Measurements from ENCODE around the gene NT5DC4.

Gene NT5DC4

DNA sequence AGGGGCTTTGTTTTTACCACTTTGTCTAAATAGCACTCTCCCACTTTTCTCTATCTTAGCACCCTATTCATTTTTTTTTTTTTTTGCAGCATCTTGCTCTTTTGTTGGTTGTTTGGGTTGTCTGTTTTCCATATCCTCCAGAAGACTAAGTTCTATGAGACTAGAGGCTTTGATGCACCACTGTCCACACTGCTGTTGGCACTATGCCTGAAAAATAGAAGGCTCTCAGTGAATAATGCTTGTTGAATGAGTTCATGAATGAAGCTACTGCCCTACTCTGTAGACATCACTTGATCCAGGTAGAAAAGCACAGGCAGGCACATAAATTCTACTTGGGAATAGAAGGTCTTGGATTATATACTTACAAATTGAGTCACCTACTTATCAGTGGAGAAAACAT lies 56.2 kb downstream of the NT5DC4 start:
- Histone ChIP-seq H3K27me3 (ENCODE audit: control insufficient read depth, insufficient read depth, low read length) (no peaks in the 10 kb centered on the region), H3K4me1 (ENCODE audit: control insufficient read depth, insufficient read depth, low read length) (no peaks in the 10 kb centered on the region), H3K4me3 (ENCODE audit: low read length) (no peak overlapping the region), H3K4me2 (ENCODE audit: low read length) (no peak overlapping the region), H3K9me3 (replicated peaks; ENCODE audit: low read length) (no peaks in the 10 kb centered on the region), H3K36me3 (ENCODE audit: insufficient read depth, low read length) (no peaks in the 10 kb centered on the region), H3K9ac (ENCODE audit: low read depth, low read length) (no peak overlapping the region)

DNA sequence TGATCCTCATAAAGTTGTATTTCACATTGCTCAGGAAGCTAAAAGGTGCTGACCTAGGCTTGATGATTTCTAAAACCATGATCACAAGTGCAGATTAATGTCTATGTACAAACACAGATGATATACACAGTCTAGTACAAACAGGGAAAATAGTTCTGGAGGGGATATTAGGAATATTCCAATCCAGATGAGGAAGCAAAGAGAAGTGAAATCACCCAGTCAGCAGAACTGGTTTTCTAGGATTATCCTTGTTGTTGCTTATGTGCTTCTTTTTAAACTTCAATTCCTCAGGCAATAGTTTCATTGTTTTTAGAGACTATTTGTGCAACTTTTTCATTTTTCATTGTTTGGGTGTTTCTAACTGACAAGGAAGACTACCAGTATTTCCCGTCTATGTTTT lies 58.8 kb downstream of the NT5DC4 start:
- Histone ChIP-seq H3K9me3 (replicated peaks; ENCODE audit: low read length) (no peaks in the 10 kb centered on the region), H3K9ac (ENCODE audit: low read depth, low read length) (no peak overlapping the region), H3K4me3 (ENCODE audit: low read length) (no peak overlapping the region), H3K4me1 (ENCODE audit: control insufficient read depth, insufficient read depth, low read length) (peaks cover 4% of the 10 kb centered on the region), H3K4me2 (ENCODE audit: low read length) (no peak overlapping the region), H3K27me3 (ENCODE audit: control insufficient read depth, insufficient read depth, low read length) (no peaks in the 10 kb centered on the region), H3K36me3 (ENCODE audit: insufficient read depth, low read length) (no peaks in the 10 kb centered on the region)

- no peaks in the 10 kb centered on the region for H3K36me3 ChIP-seq (ENCODE audit: insufficient read depth, low read length)
- H3K4me2 ChIP-seq (ENCODE audit: low read length), result no peak overlapping the region
- no peak overlapping the region for H3K4me3 ChIP-seq (ENCODE audit: low read length)
- no peaks in the 10 kb centered on the region for H3K9me3 ChIP-seq (replicated peaks; ENCODE audit: low read length)
- no peaks in the 10 kb centered on the region for H3K27me3 ChIP-seq (ENCODE audit: control insufficient read depth, insufficient read depth, low read length)
- no peak overlapping the region for H3K9ac ChIP-seq (ENCODE audit: low read depth, low read length)
- H3K4me1 ChIP-seq (ENCODE audit: control insufficient read depth, insufficient read depth, low read length), result peaks cover 4% of the 10 kb centered on the region
These were observed 61.5 kb downstream of the NT5DC4 start for GRCh38 chr2:112782234-112782799.

GRCh38 chr2:112783187-112783714 lies 62.4 kb downstream of the NT5DC4 start:
- no peaks in the 10 kb centered on the region for H3K36me3 ChIP-seq (ENCODE audit: insufficient read depth, low read length)
- H3K27me3 ChIP-seq (ENCODE audit: control insufficient read depth, insufficient read depth, low read length), result no peaks in the 10 kb centered on the region
- no peak overlapping the region for H3K4me3 ChIP-seq (ENCODE audit: low read length)
- no peak overlapping the region for H3K4me2 ChIP-seq (ENCODE audit: low read length)
- H3K4me1 ChIP-seq (ENCODE audit: control insufficient read depth, insufficient read depth, low read length), result peaks cover 4% of the 10 kb centered on the region
- no peak overlapping the region for H3K9ac ChIP-seq (ENCODE audit: low read depth, low read length)
- H3K9me3 ChIP-seq (replicated peaks; ENCODE audit: low read length), result no peaks in the 10 kb centered on the region

DNA sequence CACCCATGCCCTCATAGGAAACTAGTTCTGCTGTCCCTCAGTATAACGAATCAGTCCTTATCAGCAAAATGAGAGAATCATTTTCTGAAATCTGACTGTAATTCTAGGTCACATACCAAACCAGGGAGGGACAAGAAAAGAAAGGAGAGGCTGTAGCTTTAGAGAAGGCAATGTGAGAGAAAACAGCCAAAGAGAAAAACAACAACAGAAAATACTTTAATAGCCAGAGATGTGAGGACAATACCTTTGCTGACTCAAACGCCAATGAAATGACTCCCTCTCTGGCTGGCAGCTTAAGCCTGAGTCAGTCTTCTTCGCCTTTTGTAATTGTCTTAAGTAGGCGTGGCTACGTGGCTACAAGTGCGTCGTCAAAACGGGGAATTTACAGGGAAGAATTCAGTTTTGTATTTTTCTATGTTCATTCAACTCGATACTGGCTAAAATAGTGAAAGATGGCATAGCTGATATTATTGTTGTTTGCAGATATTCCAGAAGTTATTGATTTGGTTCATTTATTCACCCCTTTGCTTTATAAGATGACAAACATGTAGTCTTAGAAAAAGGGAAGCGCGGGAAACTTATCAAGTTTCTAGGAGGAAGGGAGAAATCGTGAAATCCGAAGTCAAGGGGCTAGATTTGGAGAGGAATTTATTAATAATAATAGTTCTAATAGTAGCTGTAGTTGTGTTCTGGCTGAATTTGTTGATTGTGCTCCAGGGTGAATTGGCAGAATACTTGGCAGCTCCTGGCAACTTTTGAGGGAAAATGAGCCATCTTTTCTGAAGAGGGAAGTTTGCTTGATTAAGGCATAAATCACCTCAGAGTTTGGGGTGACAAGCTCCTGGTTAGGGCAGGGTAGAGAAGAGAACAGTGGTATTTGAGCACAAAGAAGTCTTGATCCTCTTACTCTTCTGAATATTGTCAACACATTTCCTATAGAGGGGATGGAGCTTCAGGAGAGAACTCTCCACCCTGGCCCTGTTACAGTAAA lies 63.7 kb downstream of the NT5DC4 start, which contains the start of gene IL1A:
Gene IL1A, minus strand, starts transcription at position 295 of the 991 bp plus-strand sequence. CDS start 723 bp downstream, outside the sequence.
- Histone ChIP-seq H3K27me3 (ENCODE audit: control insufficient read depth, insufficient read depth, low read length) (no peaks in the 10 kb centered on the region), H3K9me3 (replicated peaks; ENCODE audit: low read length) (no peaks in the 10 kb centered on the region), H3K4me2 (ENCODE audit: low read length) (peak within 1 kb of the TSS; percentile 51), H3K9ac (ENCODE audit: low read depth, low read length) (no peak within 1 kb of the TSS), H3K36me3 (ENCODE audit: insufficient read depth, low read length) (no peaks in the 10 kb centered on the region), H3K4me1 (ENCODE audit: control insufficient read depth, insufficient read depth, low read length) (peaks cover 4% of the 10 kb centered on the region), H3K4me3 (ENCODE audit: low read length) (no peak within 1 kb of the TSS)

GRCh38 chr2:112787294-112787693 lies 66.5 kb downstream of the NT5DC4 start:
- no peaks in the 10 kb centered on the region for H3K36me3 ChIP-seq (ENCODE audit: insufficient read depth, low read length)
- H3K4me3 ChIP-seq (ENCODE audit: low read length), result no peak overlapping the region
- no peak overlapping the region for H3K9ac ChIP-seq (ENCODE audit: low read depth, low read length)
- no peaks in the 10 kb centered on the region for H3K9me3 ChIP-seq (replicated peaks; ENCODE audit: low read length)
- peaks cover 4% of the 10 kb centered on the region for H3K4me1 ChIP-seq (ENCODE audit: control insufficient read depth, insufficient read depth, low read length)
- H3K4me2 ChIP-seq (ENCODE audit: low read length), result no peak overlapping the region
- H3K27me3 ChIP-seq (ENCODE audit: control insufficient read depth, insufficient read depth, low read length), result no peaks in the 10 kb centered on the region

DNA sequence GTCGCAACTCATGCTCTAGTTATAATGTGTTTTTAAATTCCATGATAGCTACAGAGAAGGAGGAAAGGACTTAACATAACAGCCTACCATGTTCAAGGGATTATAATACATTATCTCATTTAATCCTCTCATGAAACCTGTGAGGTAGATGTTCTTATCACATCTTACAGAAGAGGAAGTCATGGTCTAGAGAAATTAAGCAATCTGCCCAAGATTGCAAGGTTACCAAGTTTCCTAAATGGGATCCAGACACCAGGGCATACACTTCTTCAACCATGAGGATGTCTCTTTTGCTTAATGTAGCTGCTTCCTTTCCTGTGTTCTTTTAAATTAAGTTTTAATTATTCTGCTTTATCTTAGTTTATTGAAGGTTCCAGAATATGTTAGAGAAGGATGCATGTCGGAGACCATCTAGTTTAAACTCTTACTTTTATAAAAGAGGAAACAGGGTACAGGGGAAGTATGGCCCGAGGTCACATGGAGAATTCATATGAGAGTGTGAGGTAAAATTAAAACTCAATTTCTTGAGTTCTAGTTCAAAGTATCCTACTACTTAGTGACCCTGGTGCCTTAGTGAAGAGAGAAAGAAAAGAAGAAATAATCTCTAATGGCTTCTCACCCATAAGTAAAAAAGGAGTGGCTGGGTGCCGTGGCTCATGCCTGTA lies 67.0 kb downstream of the NT5DC4 start:
- peaks cover 4% of the 10 kb centered on the region for H3K4me1 ChIP-seq (ENCODE audit: control insufficient read depth, insufficient read depth, low read length)
- no peaks in the 10 kb centered on the region for H3K9me3 ChIP-seq (replicated peaks; ENCODE audit: low read length)
- H3K4me2 ChIP-seq (ENCODE audit: low read length), result no peak overlapping the region
- H3K4me3 ChIP-seq (ENCODE audit: low read length), result no peak overlapping the region
- H3K9ac ChIP-seq (ENCODE audit: low read depth, low read length), result no peak overlapping the region
- no peaks in the 10 kb centered on the region for H3K27me3 ChIP-seq (ENCODE audit: control insufficient read depth, insufficient read depth, low read length)
- H3K36me3 ChIP-seq (ENCODE audit: insufficient read depth, low read length), result no peaks in the 10 kb centered on the region

GRCh38 chr2:112788653-112789052 lies 67.8 kb downstream of the NT5DC4 start:
- H3K4me1 ChIP-seq (ENCODE audit: control insufficient read depth, insufficient read depth, low read length), result peaks cover 4% of the 10 kb centered on the region
- no peaks in the 10 kb centered on the region for H3K36me3 ChIP-seq (ENCODE audit: insufficient read depth, low read length)
- H3K4me3 ChIP-seq (ENCODE audit: low read length), result no peak overlapping the region
- no peak overlapping the region for H3K4me2 ChIP-seq (ENCODE audit: low read length)
- H3K27me3 ChIP-seq (ENCODE audit: control insufficient read depth, insufficient read depth, low read length), result no peaks in the 10 kb centered on the region
- H3K9me3 ChIP-seq (replicated peaks; ENCODE audit: low read length), result no peaks in the 10 kb centered on the region
- H3K9ac ChIP-seq (ENCODE audit: low read depth, low read length), result no peak overlapping the region
